GM12878 (cell line): ENCODE measurements around the gene ARL4D. TPM values are rescaled to one million over a fixed set of nuclear protein-coding genes. Genes with fewer than 3 reads are reported as not detected.

Source experiments
- BHLHE40 ChIP-seq, 2 experiments: fragments of 450-650 bp in 1 of 2; IDR thresholded peaks; 2 replicates each; pipeline ENCODE4 v1.6.1; 2011 to 2017; ENCODE audit warnings: low read depth in 2 of 2, borderline replicate concordance in 1 of 2, improper control_type of control experiment in 1 of 2, low read length in 1 of 2, mild to moderate bottlenecking in 1 of 2
- CTCF ChIP-seq, 3 experiments: IDR thresholded peaks in 2 of 3; conservative IDR thresholded peaks in 1 of 3; 2 replicates each; pipeline ENCODE4 v1.5.1; 2011; ENCODE audit warnings: low read depth in 3 of 3, low read length in 3 of 3, mild to moderate bottlenecking in 3 of 3, control low read depth in 2 of 3, moderate library complexity in 2 of 3, inconsistent platforms in 1 of 3, mixed read lengths in 1 of 3; ENCODE audit not compliant: control insufficient read depth in 2 of 3, insufficient read depth in 1 of 3; ENCODE audit errors: extremely low read depth in 1 of 3
- E2F8 ChIP-seq: fragments of 450-650 bp; IDR thresholded peaks from 2 replicates; pipeline ENCODE4 v1.6.1; 2018; ENCODE audit warnings: mild to moderate bottlenecking, low read depth, moderate library complexity; ENCODE audit not compliant: partially characterized antibody
- EGR1 ChIP-seq, 2 experiments: IDR thresholded peaks; 1 replicate in 1 of 2; 2 replicates in 1 of 2; pipeline ENCODE4 v1.6.1; 2011 to 2012; ENCODE audit warnings: low read depth in 2 of 2, low read length in 2 of 2, borderline replicate concordance in 1 of 2, mild to moderate bottlenecking in 1 of 2, moderate library complexity in 1 of 2
- MEF2B ChIP-seq: fragments of 450-650 bp; IDR thresholded peaks from 2 replicates; pipeline ENCODE4 v1.6.1; 2018; ENCODE audit warnings: mild to moderate bottlenecking, moderate library complexity; ENCODE audit not compliant: partially characterized antibody, poor library complexity, severe bottlenecking
- NFYB ChIP-seq: IDR thresholded peaks from 2 replicates; pipeline ENCODE4 v1.6.1; 2011; ENCODE audit warnings: low read depth, mild to moderate bottlenecking, low read length, improper control_type of control experiment, moderate library complexity; ENCODE audit not compliant: insufficient read depth
- RAD51 ChIP-seq: fragments of 450-650 bp; IDR thresholded peaks from 2 replicates; pipeline ENCODE4 v1.6.1; 2016; ENCODE audit warnings: moderate library complexity, mild to moderate bottlenecking, inconsistent platforms
- RELA ChIP-seq: fragments of 450-650 bp; IDR thresholded peaks from 2 replicates; pipeline ENCODE4 v1.8.0; 2014; ENCODE audit warnings: borderline replicate concordance; ENCODE audit not compliant: partially characterized antibody
- SIN3A ChIP-seq: IDR thresholded peaks from 2 replicates; pipeline ENCODE4 v1.6.1; 2012; ENCODE audit warnings: low read depth, low read length, improper control_type of control experiment
- SMAD1 ChIP-seq: fragments of 450-650 bp; IDR thresholded peaks from 2 replicates; pipeline ENCODE4 v1.6.1; 2018; ENCODE audit warnings: mild to moderate bottlenecking, low read depth; ENCODE audit not compliant: partially characterized antibody
- TAF1 ChIP-seq: IDR thresholded peaks from 2 replicates; pipeline ENCODE4 v1.6.1; 2011; ENCODE audit warnings: mild to moderate bottlenecking, low read depth, low read length, borderline replicate concordance
- YBX1 ChIP-seq: fragments of 450-650 bp; IDR thresholded peaks from 2 replicates; pipeline ENCODE4 v1.6.1; 2016; ENCODE audit warnings: antibody characterized with exemption
- ZNF622 ChIP-seq: fragments of 450-650 bp; IDR thresholded peaks from 2 replicates; pipeline ENCODE4 v1.6.1; 2017; ENCODE audit warnings: mild to moderate bottlenecking, inconsistent platforms
- ZZZ3 ChIP-seq: IDR thresholded peaks from 2 replicates; pipeline ENCODE4 v1.6.1; 2011; ENCODE audit warnings: low read depth; ENCODE audit not compliant: control insufficient read depth, insufficient read length
- polyA plus RNA-seq, 11 experiments: library from polyadenylated mRNA; depleted of rRNA in 4 of 11; unstranded in 6 of 11; stranded (reverse) in 5 of 11; fragments of >200 nt; fragmentation: Nextera tagmentation in 4 of 11; fragmentation: Illumina TruSeq in 1 of 11; extraction: Ambion mirVana in 4 of 11; extraction: Trizol in 1 of 11; gene quantifications; 1 replicate in 1 of 11; 2 replicates in 10 of 11; pipeline versions ENCODE4 v1.2.1 to v1.2.3, GENCODE V29; 2011 to 2016; ENCODE audit warnings: inconsistent platforms in 2 of 11, missing spikeins in 2 of 11, low read depth in 1 of 11
- total RNA-seq, 4 experiments: library from RNA; depleted of rRNA in 3 of 4; stranded (reverse); fragments of >200 nt in 3 of 4; fragmentation: Illumina TruSeq in 1 of 4; extraction: Trizol in 1 of 4; gene quantifications; 2 replicates each; pipeline versions ENCODE4 v1.2.1 to v1.2.3, GENCODE V29; 2013 to 2021
- TF ChIP-seq, protein P1 (sequence below): IDR thresholded peaks from 2 replicates; pipeline ENCODE4 v1.6.1; 2012; ENCODE audit warnings: mild to moderate bottlenecking, low read depth, low read length
- TF ChIP-seq, protein P2 (sequence below): fragments of 450-650 bp; formaldehyde crosslinking; IDR thresholded peaks from 2 replicates; pipeline ENCODE4 v1.5.0; 2022; ENCODE audit warnings: mild to moderate bottlenecking, missing genetic modification characterization

Gene ARL4D
- total and polyA plus RNA-seq, 10 of the 15 experiments (the other 5 are each of a cell fraction or from before 2014, with no cell fraction given) = 0.10 to 1.5 (median 0.75) TPM

DNA sequence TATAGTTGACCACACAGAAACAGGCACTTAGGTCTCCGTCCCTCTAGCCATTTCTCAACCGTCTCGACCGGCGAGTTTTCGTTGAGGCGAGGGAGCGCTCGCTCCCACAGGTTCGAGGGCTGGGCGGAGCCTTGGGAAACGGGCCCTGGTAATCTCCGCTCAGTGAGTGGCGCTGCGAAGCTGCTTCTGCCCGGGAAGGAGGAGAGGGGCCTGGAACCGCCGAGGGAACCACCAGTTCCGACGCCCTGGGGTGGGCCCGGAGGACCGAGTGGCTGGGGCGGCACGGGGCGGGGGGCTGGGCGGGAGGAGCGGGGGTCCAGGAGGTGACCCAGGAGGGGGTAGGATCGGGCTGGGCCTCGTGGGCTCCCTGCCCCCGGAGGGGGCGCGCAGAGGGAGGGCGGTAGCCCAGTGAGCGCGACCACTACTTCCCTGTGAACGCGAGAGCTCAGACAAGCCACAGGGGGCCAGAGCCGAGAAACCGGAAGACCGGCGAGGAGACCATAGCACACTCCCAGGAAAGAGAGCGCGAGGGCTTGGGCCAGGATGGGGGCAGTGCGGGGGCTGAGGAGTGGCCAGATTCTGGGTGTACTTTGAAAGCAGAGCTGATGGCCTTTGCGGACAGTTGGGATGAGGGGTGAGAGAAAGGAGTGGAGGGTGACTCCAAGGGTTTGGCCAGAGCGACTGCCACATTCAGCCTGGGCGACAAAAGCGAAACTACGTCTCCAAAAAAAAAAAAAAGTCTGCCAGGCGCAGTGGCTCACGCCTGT, 29.9 kb upstream of the ARL4D start (continued):
- TF ChIP-seq, protein P1, sequence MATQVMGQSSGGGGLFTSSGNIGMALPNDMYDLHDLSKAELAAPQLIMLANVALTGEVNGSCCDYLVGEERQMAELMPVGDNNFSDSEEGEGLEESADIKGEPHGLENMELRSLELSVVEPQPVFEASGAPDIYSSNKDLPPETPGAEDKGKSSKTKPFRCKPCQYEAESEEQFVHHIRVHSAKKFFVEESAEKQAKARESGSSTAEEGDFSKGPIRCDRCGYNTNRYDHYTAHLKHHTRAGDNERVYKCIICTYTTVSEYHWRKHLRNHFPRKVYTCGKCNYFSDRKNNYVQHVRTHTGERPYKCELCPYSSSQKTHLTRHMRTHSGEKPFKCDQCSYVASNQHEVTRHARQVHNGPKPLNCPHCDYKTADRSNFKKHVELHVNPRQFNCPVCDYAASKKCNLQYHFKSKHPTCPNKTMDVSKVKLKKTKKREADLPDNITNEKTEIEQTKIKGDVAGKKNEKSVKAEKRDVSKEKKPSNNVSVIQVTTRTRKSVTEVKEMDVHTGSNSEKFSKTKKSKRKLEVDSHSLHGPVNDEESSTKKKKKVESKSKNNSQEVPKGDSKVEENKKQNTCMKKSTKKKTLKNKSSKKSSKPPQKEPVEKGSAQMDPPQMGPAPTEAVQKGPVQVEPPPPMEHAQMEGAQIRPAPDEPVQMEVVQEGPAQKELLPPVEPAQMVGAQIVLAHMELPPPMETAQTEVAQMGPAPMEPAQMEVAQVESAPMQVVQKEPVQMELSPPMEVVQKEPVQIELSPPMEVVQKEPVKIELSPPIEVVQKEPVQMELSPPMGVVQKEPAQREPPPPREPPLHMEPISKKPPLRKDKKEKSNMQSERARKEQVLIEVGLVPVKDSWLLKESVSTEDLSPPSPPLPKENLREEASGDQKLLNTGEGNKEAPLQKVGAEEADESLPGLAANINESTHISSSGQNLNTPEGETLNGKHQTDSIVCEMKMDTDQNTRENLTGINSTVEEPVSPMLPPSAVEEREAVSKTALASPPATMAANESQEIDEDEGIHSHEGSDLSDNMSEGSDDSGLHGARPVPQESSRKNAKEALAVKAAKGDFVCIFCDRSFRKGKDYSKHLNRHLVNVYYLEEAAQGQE = no peak
- TF ChIP-seq SMAD1 (no peak), SIN3A (no peak), MEF2B (no peak), YBX1 (no peak), RELA (no peak), EGR1 (IDR thresholded peaks at IDR 0.05; ENCODE audit: borderline replicate concordance in 1 of 2, low read depth in 2 of 2, low read length in 2 of 2) (peak in 1 of 2 experiments; percentile 26; a peak in 1 of 3 replicates), BHLHE40 (IDR thresholded peaks at IDR 0.05; ENCODE audit: borderline replicate concordance in 1 of 2, low read depth in 2 of 2, low read length in 1 of 2) (no peak), CTCF (IDR thresholded peaks at IDR 0.05 in 2 of 3, conservative IDR thresholded peaks at IDR 0.05 in 1 of 3; ENCODE audit: control insufficient read depth in 2 of 3, extremely low read depth in 1 of 3, insufficient read depth in 1 of 3, low read depth in 3 of 3, low read length in 3 of 3) (peak in 2 of 3 experiments; percentile 9 to 49; a peak in 2 of 6 replicates), NFYB (no peak), ZNF622 (no peak), ZZZ3 (no peak), RAD51 (no peak), E2F8 (no peak), TAF1 (peak; percentile 40; the same call in 1 of the 2 replicates)
- TF ChIP-seq, protein P2, sequence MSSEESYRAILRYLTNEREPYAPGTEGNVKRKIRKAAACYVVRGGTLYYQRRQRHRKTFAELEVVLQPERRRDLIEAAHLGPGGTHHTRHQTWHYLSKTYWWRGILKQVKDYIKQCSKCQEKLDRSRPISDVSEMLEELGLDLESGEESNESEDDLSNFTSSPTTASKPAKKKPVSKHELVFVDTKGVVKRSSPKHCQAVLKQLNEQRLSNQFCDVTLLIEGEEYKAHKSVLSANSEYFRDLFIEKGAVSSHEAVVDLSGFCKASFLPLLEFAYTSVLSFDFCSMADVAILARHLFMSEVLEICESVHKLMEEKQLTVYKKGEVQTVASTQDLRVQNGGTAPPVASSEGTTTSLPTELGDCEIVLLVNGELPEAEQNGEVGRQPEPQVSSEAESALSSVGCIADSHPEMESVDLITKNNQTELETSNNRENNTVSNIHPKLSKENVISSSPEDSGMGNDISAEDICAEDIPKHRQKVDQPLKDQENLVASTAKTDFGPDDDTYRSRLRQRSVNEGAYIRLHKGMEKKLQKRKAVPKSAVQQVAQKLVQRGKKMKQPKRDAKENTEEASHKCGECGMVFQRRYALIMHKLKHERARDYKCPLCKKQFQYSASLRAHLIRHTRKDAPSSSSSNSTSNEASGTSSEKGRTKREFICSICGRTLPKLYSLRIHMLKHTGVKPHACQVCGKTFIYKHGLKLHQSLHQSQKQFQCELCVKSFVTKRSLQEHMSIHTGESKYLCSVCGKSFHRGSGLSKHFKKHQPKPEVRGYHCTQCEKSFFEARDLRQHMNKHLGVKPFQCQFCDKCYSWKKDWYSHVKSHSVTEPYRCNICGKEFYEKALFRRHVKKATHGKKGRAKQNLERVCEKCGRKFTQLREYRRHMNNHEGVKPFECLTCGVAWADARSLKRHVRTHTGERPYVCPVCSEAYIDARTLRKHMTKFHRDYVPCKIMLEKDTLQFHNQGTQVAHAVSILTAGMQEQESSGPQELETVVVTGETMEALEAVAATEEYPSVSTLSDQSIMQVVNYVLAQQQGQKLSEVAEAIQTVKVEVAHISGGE (CRISPR knock-in tag) = no peak
